H1 (cell line): ENCODE results near the gene HEBP2. TPM values are rescaled to one million over a fixed set of nuclear protein-coding genes. Genes with fewer than 3 reads are reported as not detected.

Experiments used
- CTCF ChIA-PET: fragments of 300-600 bp; sonication (Branson Sonifier 250); formaldehyde crosslinking; loops from one replicate; lab custom pipeline; 2021; ENCODE audit not compliant: partially characterized antibody; lab: Charles Lee
- POLR2A ChIA-PET: fragments of 300-600 bp; sonication (Branson Sonifier 250); formaldehyde crosslinking; loops from one replicate; lab custom pipeline; 2021; ENCODE audit warnings: inconsistent platforms; ENCODE audit not compliant: partially characterized antibody; lab: Charles Lee
- DNase-seq, 2 experiments: peaks; one replicate each; pipeline versions ENCODE4 v3.0.0 to v3.0.0-alpha.2; 2010 to 2022; ENCODE audit warnings: low spot score in 2 of 2, low read depth in 1 of 2, mixed read lengths in 1 of 2
- FAIRE-seq: peaks from 2 replicates; lab custom pipeline; 2011; peaks lifted over from hg19 to GRCh38; lab: Jason Lieb, UNC
- H2AFZ ChIP-seq: 2 replicates; pipeline ENCODE4 v1.8.1; 2012; ENCODE audit warnings: low read length, inconsistent platforms
- H2AK5ac ChIP-seq: 2 replicates; pipeline ENCODE4 v1.6.1; 2013; ENCODE audit warnings: low read depth, low read length
- H2BK120ac ChIP-seq: replicated peaks from 2 replicates; pipeline ENCODE3; 2013; ENCODE audit warnings: low read depth, low read length, inconsistent platforms
- H2BK12ac ChIP-seq: 2 replicates; pipeline ENCODE4 v1.6.1; 2013; ENCODE audit warnings: low read depth, low read length
- H2BK15ac ChIP-seq: 2 replicates; pipeline ENCODE4 v1.6.1; 2013; ENCODE audit warnings: low read length
- H2BK20ac ChIP-seq: 2 replicates; pipeline ENCODE4 v1.6.1; 2013; ENCODE audit warnings: low read length
- H2BK5ac ChIP-seq: 2 replicates; pipeline ENCODE4 v1.6.1; 2013; ENCODE audit warnings: low read depth, low read length
- H3K14ac ChIP-seq: 2 replicates; pipeline ENCODE4 v1.6.1; 2013; ENCODE audit warnings: inconsistent platforms; ENCODE audit not compliant: insufficient read length
- H3K18ac ChIP-seq: 2 replicates; pipeline ENCODE4 v1.6.1; 2013; ENCODE audit warnings: low read length; ENCODE audit errors: extremely low read depth
- H3K23ac ChIP-seq: 2 replicates; pipeline ENCODE4 v1.6.1; 2013; ENCODE audit warnings: inconsistent platforms; ENCODE audit not compliant: insufficient read length
- H3K23me2 ChIP-seq: 2 replicates; pipeline ENCODE4 v1.6.1; 2013; ENCODE audit warnings: low read depth, low read length
- H3K27ac ChIP-seq: 2 replicates; pipeline ENCODE4 v1.6.1; 2011; ENCODE audit warnings: low read depth, low read length, inconsistent platforms
- H3K27me3 ChIP-seq, 4 experiments: replicated peaks in 1 of 4; 1 replicate in 1 of 4; 2 replicates in 3 of 4; pipeline versions ENCODE4 v1.6.1 to v1.8.1; 2011 to 2013; ENCODE audit warnings: low read length in 3 of 4, mild to moderate bottlenecking in 3 of 4, inconsistent platforms in 2 of 4, mixed read lengths in 2 of 4, moderate library complexity in 1 of 4; ENCODE audit not compliant: control insufficient read depth in 3 of 4, insufficient read depth in 3 of 4; ENCODE audit errors: extremely low read depth in 1 of 4
- H3K36me3 ChIP-seq, 4 experiments: 2 replicates each; pipeline versions ENCODE4 v1.6.1 to v1.8.1; 2011 to 2013; ENCODE audit warnings: mild to moderate bottlenecking in 4 of 4, low read length in 3 of 4, moderate library complexity in 2 of 4, control low read depth in 1 of 4, inconsistent platforms in 1 of 4; ENCODE audit not compliant: insufficient read depth in 4 of 4, control insufficient read depth in 2 of 4
- H3K4ac ChIP-seq: replicated peaks from 2 replicates; pipeline ENCODE3; 2013; ENCODE audit warnings: low read length, low read depth, mixed read lengths, inconsistent platforms; ENCODE audit not compliant: insufficient read length
- H3K4me1 ChIP-seq, 4 experiments: replicated peaks in 1 of 4; 1 replicate in 1 of 4; 2 replicates in 3 of 4; pipeline versions ENCODE4 v1.6.1 to v1.8.1; 2011 to 2013; ENCODE audit warnings: low read length in 3 of 4, inconsistent platforms in 2 of 4, mixed read lengths in 1 of 4; ENCODE audit not compliant: insufficient read depth in 4 of 4, control insufficient read depth in 3 of 4
- H3K4me2 ChIP-seq, 2 experiments: 2 replicates each; pipeline versions ENCODE4 v1.6.1 to v1.8.1; 2011 to 2013; ENCODE audit warnings: low read depth in 2 of 2, low read length in 2 of 2, control low read depth in 1 of 2, inconsistent platforms in 1 of 2, mild to moderate bottlenecking in 1 of 2; ENCODE audit not compliant: insufficient read depth in 1 of 2
- H3K4me3 ChIP-seq, 4 experiments: fragments of 200-600, 300-600 bp in 1 of 4; sonication (generic), shearing (Covaris generic), sonication (Bioruptor Twin) in 1 of 4; 2 replicates each; pipeline versions ENCODE4 v1.5.1 to v1.8.1; 2011 to 2016; ENCODE audit warnings: low read length in 4 of 4, low read depth in 3 of 4, control low read depth in 2 of 4, inconsistent platforms in 2 of 4, mild to moderate bottlenecking in 2 of 4, mixed read lengths in 1 of 4, moderate library complexity in 1 of 4; ENCODE audit not compliant: insufficient read depth in 2 of 4; ENCODE audit errors: extremely low read depth in 1 of 4
- H3K56ac ChIP-seq: replicated peaks from 2 replicates; pipeline ENCODE3; 2013; ENCODE audit warnings: low read depth, mild to moderate bottlenecking, mixed read lengths, low read length, inconsistent platforms; ENCODE audit not compliant: insufficient read length
- H3K79me1 ChIP-seq: 2 replicates; pipeline ENCODE4 v1.6.1; 2013; ENCODE audit warnings: low read depth, low read length, control low read depth
- H3K79me2 ChIP-seq, 2 experiments: 2 replicates each; pipeline versions ENCODE4 v1.6.1 to v1.8.1; 2012 to 2013; ENCODE audit warnings: low read length in 2 of 2, mild to moderate bottlenecking in 2 of 2, inconsistent platforms in 1 of 2; ENCODE audit not compliant: insufficient read depth in 2 of 2, control insufficient read depth in 1 of 2
- H3K9ac ChIP-seq, 4 experiments: replicated peaks in 1 of 4; 1 replicate in 1 of 4; 2 replicates in 3 of 4; pipeline versions ENCODE4 v1.6.1 to v1.8.1; 2011 to 2013; ENCODE audit warnings: low read depth in 3 of 4, low read length in 3 of 4, control low read depth in 2 of 4, mild to moderate bottlenecking in 2 of 4, moderate library complexity in 2 of 4, inconsistent platforms in 1 of 4; ENCODE audit errors: extremely low read depth in 1 of 4
- H3K9me3 ChIP-seq, 2 experiments: 2 replicates each; pipeline versions ENCODE4 v1.6.1 to v1.8.1; 2012 to 2013; ENCODE audit warnings: mild to moderate bottlenecking in 2 of 2, moderate library complexity in 2 of 2, control low read depth in 1 of 2, inconsistent platforms in 1 of 2, low read depth in 1 of 2, low read length in 1 of 2, mixed read lengths in 1 of 2; ENCODE audit not compliant: insufficient read depth in 2 of 2
- H4K20me1 ChIP-seq, 2 experiments: replicated peaks in 1 of 2; 2 replicates each; pipeline versions ENCODE3 to v1.8.1; 2011 to 2013; ENCODE audit warnings: inconsistent platforms in 2 of 2, low read length in 2 of 2, mild to moderate bottlenecking in 1 of 2; ENCODE audit not compliant: insufficient read depth in 2 of 2, control insufficient read depth in 1 of 2
- H4K5ac ChIP-seq: 2 replicates; pipeline ENCODE4 v1.6.1; 2013; ENCODE audit warnings: low read length, low read depth, mixed read lengths, inconsistent platforms; ENCODE audit not compliant: insufficient read length
- H4K8ac ChIP-seq: 2 replicates; pipeline ENCODE4 v1.8.0; 2013; ENCODE audit warnings: mild to moderate bottlenecking, moderate library complexity, low read length, inconsistent platforms; ENCODE audit not compliant: insufficient read depth; ENCODE audit errors: extremely low read depth
- H4K91ac ChIP-seq: replicated peaks from 2 replicates; pipeline ENCODE3; 2013; ENCODE audit warnings: low read length, mixed read lengths, inconsistent platforms; ENCODE audit not compliant: insufficient read length
- NANOG ChIP-seq: IDR thresholded peaks from 2 replicates; pipeline ENCODE4 v1.6.1; 2011; ENCODE audit warnings: low read length, low read depth, mild to moderate bottlenecking, inconsistent platforms; ENCODE audit not compliant: insufficient read depth, poor library complexity, severe bottlenecking
- RAD21 ChIP-seq, 2 experiments: IDR thresholded peaks in 1 of 2; conservative IDR thresholded peaks in 1 of 2; 2 replicates each; pipeline ENCODE4 v1.6.1; 2011; ENCODE audit warnings: low read depth in 2 of 2, low read length in 2 of 2, improper control_type of control experiment in 1 of 2, inconsistent platforms in 1 of 2, mild to moderate bottlenecking in 1 of 2, moderate library complexity in 1 of 2
- WGBS, 2 experiments: shearing (Covaris generic) in 1 of 2; methylation state at CpG; one replicate each; pipeline versions ENCODE4 v1.1.6 to v1.1.7; 2013 to 2015; ENCODE audit warnings: low lambda C conversion rate in 2 of 2, mixed read lengths in 2 of 2, inconsistent platforms in 1 of 2, low coverage in 1 of 2, missing lambda C conversion rate in 1 of 2; ENCODE audit not compliant: insufficient replicate concordance in 2 of 2, insufficient coverage in 1 of 2, insufficient read length in 1 of 2; ENCODE audit errors: extremely low coverage in 1 of 2, missing lambda C conversion rate in 1 of 2; 5-methylcytosine and 5-hydroxymethylcytosine counted together
- polyA plus RNA-seq, 7 experiments: library from polyadenylated mRNA; depleted of rRNA in 3 of 7; stranded (reverse) in 5 of 7; unstranded in 2 of 7; fragments of >200 nt in 5 of 7; fragments of 200-250 nt in 2 of 7; gene quantifications; 1 replicate in 5 of 7; 2 replicates in 1 of 7; 4 replicates in 1 of 7; pipeline versions ENCODE4 v1.2.1 to v1.2.3, GENCODE V29; 2011 to 2013; ENCODE audit warnings: missing spikeins in 2 of 7, mixed read lengths in 2 of 7
- total RNA-seq: library from RNA; stranded (reverse); fragmentation: NEBNext Ultra II Directional; extraction: Animal tissue kit (Norgen Biotek cat#: 25700); gene quantifications from 2 replicates; pipeline ENCODE4 v1.2.1, GENCODE V29; 2021
- TF ChIP-seq, protein P1 (sequence below), 3 experiments: IDR thresholded peaks; 1 replicate in 2 of 3; 2 replicates in 1 of 3; pipeline versions ENCODE4 v1.5.1 to v1.6.1; 2011; ENCODE audit warnings: low read length in 3 of 3, mild to moderate bottlenecking in 3 of 3, inconsistent platforms in 2 of 3, low read depth in 1 of 3, moderate library complexity in 1 of 3; ENCODE audit not compliant: insufficient read depth in 1 of 3; ENCODE audit errors: control extremely low read depth in 1 of 3

The HEBP2 gene
- total and polyA plus RNA-seq, 2 of the 8 experiments (the other 6 are each of a cell fraction or from before 2014, with no cell fraction given) = 6.5 to 37.9 TPM

DNA sequence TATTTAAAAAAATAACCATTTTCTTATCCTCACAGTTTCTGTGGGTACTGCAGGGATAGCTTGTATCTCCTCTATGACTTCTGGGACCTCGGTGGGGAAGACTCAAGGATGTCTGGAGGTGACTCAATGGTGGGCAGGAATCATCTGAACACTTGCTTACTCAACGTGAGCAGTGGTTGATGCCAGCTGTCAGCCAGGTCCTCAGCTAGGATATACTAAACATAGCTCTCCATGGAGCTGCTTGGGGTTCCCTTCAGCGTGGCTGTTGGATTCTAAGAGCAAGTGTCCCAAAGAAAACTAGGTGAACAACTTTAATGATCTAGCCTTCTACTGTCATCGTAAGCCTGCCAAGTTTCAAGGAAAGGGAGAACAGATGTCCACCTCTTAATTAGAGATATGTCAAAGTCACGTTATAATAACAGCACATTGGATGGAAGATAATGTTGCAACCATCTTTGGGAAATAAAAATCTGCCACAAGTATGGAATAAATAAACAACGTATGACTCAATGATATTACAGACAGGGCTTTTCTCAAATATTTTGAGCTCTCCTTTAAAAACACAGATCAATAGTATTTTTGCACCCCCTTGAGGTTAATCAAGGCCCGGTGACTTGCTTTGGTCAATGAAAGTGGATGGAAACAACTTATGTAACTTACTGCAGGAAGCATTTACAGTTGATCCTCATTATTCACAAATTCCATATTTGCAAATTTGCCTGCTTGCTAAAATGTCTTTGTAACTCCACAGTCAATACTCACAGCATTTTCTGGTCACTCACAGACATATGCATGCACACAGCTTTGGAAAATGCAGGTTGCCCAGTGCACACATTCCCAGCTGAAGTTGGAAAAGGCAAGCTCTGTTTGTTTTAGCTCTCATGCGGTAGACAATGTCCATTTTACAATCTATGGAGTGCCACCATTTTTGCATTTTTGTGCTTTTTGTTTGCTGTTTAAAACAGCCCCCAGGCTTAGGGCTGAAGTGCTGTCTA, 6.6 kb upstream of the HEBP2 start:
- Histone ChIP-seq H2BK15ac (no peak overlapping the region), H3K27me3 (no peaks in the 10 kb centered on the region; a peak in 1 of 7 replicates)
- CTCF ChIA-PET = interaction anchor here (0.7 to 2.7 kb wide), 10 partner anchors 10 to 282 kb away, joined by 3 to 14 read pairs (median 3); no protein-coding TSS in a partner anchor

More for the DNA sequence above, 6.6 kb upstream of the HEBP2 start:
- POLR2A ChIA-PET = no interaction called here
- Histone ChIP-seq H2AK5ac (no peak overlapping the region), H3K9me3 (no peaks in the 10 kb centered on the region), H2AFZ (no peak overlapping the region), H3K4me2 (no peak overlapping the region), H3K4me1 (no peaks in the 10 kb centered on the region; a peak in 1 of 7 replicates), H3K23ac (no peak overlapping the region), H3K14ac (no peak overlapping the region), H3K9ac (peak overlapping the region in 1 of 4 experiments; percentile 11; a peak in 1 of 7 replicates), H3K18ac (no peak overlapping the region), H3K79me1 (no peaks in the 10 kb centered on the region), H4K8ac (no peak overlapping the region), H3K27ac (no peak overlapping the region), H2BK120ac (no peak overlapping the region), H3K4me3 (no peak overlapping the region), H3K4ac (peak overlapping the region; percentile 47), H3K36me3 (no peaks in the 10 kb centered on the region), H2BK12ac (no peak overlapping the region), H3K23me2 (no peaks in the 10 kb centered on the region), H3K79me2 (no peaks in the 10 kb centered on the region), H4K5ac (no peak overlapping the region), H4K91ac (no peak overlapping the region), H3K56ac (no peak overlapping the region), H4K20me1 (no peaks in the 10 kb centered on the region), H2BK5ac (no peak overlapping the region), H2BK20ac (no peak overlapping the region)
- TF ChIP-seq, protein P1, sequence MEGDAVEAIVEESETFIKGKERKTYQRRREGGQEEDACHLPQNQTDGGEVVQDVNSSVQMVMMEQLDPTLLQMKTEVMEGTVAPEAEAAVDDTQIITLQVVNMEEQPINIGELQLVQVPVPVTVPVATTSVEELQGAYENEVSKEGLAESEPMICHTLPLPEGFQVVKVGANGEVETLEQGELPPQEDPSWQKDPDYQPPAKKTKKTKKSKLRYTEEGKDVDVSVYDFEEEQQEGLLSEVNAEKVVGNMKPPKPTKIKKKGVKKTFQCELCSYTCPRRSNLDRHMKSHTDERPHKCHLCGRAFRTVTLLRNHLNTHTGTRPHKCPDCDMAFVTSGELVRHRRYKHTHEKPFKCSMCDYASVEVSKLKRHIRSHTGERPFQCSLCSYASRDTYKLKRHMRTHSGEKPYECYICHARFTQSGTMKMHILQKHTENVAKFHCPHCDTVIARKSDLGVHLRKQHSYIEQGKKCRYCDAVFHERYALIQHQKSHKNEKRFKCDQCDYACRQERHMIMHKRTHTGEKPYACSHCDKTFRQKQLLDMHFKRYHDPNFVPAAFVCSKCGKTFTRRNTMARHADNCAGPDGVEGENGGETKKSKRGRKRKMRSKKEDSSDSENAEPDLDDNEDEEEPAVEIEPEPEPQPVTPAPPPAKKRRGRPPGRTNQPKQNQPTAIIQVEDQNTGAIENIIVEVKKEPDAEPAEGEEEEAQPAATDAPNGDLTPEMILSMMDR (IDR thresholded peaks at IDR 0.05; ENCODE audit: control extremely low read depth in 1 of 3, insufficient read depth in 1 of 3, low read depth in 1 of 3, low read length in 3 of 3) = peak in 1 of 3 experiments; percentile 6; a peak in 1 of 4 replicates
- TF ChIP-seq RAD21 (IDR thresholded peaks at IDR 0.05 in 1 of 2, conservative IDR thresholded peaks at IDR 0.05 in 1 of 2; ENCODE audit: low read depth in 2 of 2, low read length in 2 of 2) = peak; percentile 30 to 47
- TF ChIP-seq NANOG = no peak
- FAIRE-seq (no peak), DNase-seq (no peak)
- 87% methylated on average over 8 of the region's 8 CpGs; no CpG with 5 or more reads in 1 of the 2 experiments for WGBS, 2 experiments
